HepG2 (cell line): ENCODE measurements around the gene WDR18. TPM values are rescaled to one million over a fixed set of nuclear protein-coding genes. Genes with fewer than 3 reads are reported as not detected.

Source experiments
- CCDC6 ChIP-seq: sonication (generic); formaldehyde crosslinking; IDR thresholded peaks from 2 replicates; pipeline ENCODE4 v1.8.1; 2022; ENCODE audit warnings: mild to moderate bottlenecking, missing genetic modification reagents, moderate library complexity
- CHD2 ChIP-seq: IDR thresholded peaks from 2 replicates; pipeline ENCODE4 v1.6.1; 2011; ENCODE audit warnings: low read depth, low read length, improper control_type of control experiment
- ERF ChIP-seq: IDR thresholded peaks from 2 replicates; pipeline ENCODE4 v1.6.1; 2018; ENCODE audit warnings: missing biosample characterization, missing genetic modification reagents
- HNRNPL ChIP-seq: fragments of 200-400 bp; formaldehyde crosslinking; IDR thresholded peaks from 2 replicates; pipeline ENCODE4 v1.6.1; 2017; ENCODE audit warnings: mild to moderate bottlenecking, low read depth, low read length
- HNRNPUL1 ChIP-seq: fragments of 200-400 bp; formaldehyde crosslinking; IDR thresholded peaks from 2 replicates; pipeline ENCODE4 v1.6.1; 2017; ENCODE audit warnings: low read depth, mild to moderate bottlenecking, low read length, moderate library complexity
- JDP2 ChIP-seq: sonication (generic); formaldehyde crosslinking; IDR thresholded peaks from 2 replicates; pipeline ENCODE4 v1.8.1; 2022; ENCODE audit warnings: missing genetic modification reagents, borderline replicate concordance
- KAT2B ChIP-seq: fragments of 150-350 bp; IDR thresholded peaks from 2 replicates; pipeline ENCODE4 v1.6.1; 2014; ENCODE audit warnings: low read depth, low read length, borderline replicate concordance
- NR2F6 ChIP-seq, 2 experiments: IDR thresholded peaks; 2 replicates each; pipeline ENCODE4 v1.6.1; 2016; ENCODE audit warnings: antibody characterized with exemption in 1 of 2, mild to moderate bottlenecking in 1 of 2
- PPARG ChIP-seq: conservative IDR thresholded peaks from 2 replicates; pipeline ENCODE4 v1.6.1; 2016; ENCODE audit warnings: missing biosample characterization, missing genetic modification reagents
- SNRNP70 ChIP-seq: fragments of 200-400 bp; formaldehyde crosslinking; IDR thresholded peaks from 2 replicates; pipeline ENCODE4 v1.6.1; 2017; ENCODE audit warnings: mild to moderate bottlenecking, low read depth, low read length, moderate library complexity
- SRF ChIP-seq: IDR thresholded peaks from 2 replicates; pipeline ENCODE4 v1.6.1; 2011; ENCODE audit warnings: mild to moderate bottlenecking, low read depth, low read length, moderate library complexity
- TBP ChIP-seq: sonication (generic); formaldehyde crosslinking; IDR thresholded peaks from 2 replicates; pipeline ENCODE4 v1.5.0; 2020; ENCODE audit warnings: missing genetic modification reagents
- YEATS4 ChIP-seq: sonication (generic); formaldehyde crosslinking; IDR thresholded peaks from 2 replicates; pipeline ENCODE4 v1.4.0; 2020; ENCODE audit warnings: missing genetic modification reagents, borderline replicate concordance
- ZBTB42 ChIP-seq: sonication (generic); formaldehyde crosslinking; IDR thresholded peaks from 2 replicates; pipeline ENCODE4 v1.5.0; 2020; ENCODE audit warnings: mild to moderate bottlenecking, missing genetic modification reagents
- ZNF292 ChIP-seq: sonication (generic); formaldehyde crosslinking; IDR thresholded peaks from 2 replicates; pipeline ENCODE4 v1.8.1; 2022; ENCODE audit warnings: mild to moderate bottlenecking, low read depth, missing genetic modification reagents, borderline replicate concordance
- ZNF629 ChIP-seq: sonication (generic); formaldehyde crosslinking; conservative IDR thresholded peaks from 2 replicates; pipeline ENCODE4 v1.5.0; 2020; ENCODE audit warnings: missing genetic modification reagents
- ZNF678 ChIP-seq: sonication (generic); formaldehyde crosslinking; IDR thresholded peaks from 2 replicates; pipeline ENCODE4 v1.4.0; 2020; ENCODE audit warnings: mild to moderate bottlenecking, missing genetic modification reagents
- polyA plus RNA-seq, 8 experiments: library from polyadenylated mRNA; depleted of rRNA in 3 of 8; stranded (reverse) in 7 of 8; unstranded in 1 of 8; fragments of >200 nt; fragmentation: Illumina TruSeq in 4 of 8; extraction: Trizol in 4 of 8; gene quantifications; 2 replicates each; pipeline versions ENCODE4 v1.2.1 to v1.2.3, GENCODE V29; 2011 to 2016; ENCODE audit warnings: low read depth in 4 of 8, missing spikeins in 1 of 8, mixed read lengths in 1 of 8; ENCODE audit not compliant: insufficient read depth in 1 of 8
- total RNA-seq, 5 experiments: library from RNA; depleted of rRNA; stranded (reverse); fragments of >200 nt; fragmentation: Illumina TruSeq; extraction: Trizol; gene quantifications; 2 replicates each; pipeline ENCODE4 v1.2.3, GENCODE V29; 2016; ENCODE audit warnings: low read depth in 1 of 5
- TF ChIP-seq, protein P1 (sequence below): conservative IDR thresholded peaks from 2 replicates; pipeline ENCODE4 v1.6.1; 2018; ENCODE audit warnings: missing genetic modification reagents
- TF ChIP-seq, protein P2 (sequence below): sonication (generic); formaldehyde crosslinking; IDR thresholded peaks from 2 replicates; pipeline ENCODE4 v1.8.0; 2023; ENCODE audit warnings: mild to moderate bottlenecking, missing genetic modification reagents
- TF ChIP-seq, protein P3 (sequence below): sonication (generic); formaldehyde crosslinking; IDR thresholded peaks from 2 replicates; pipeline ENCODE4 v1.4.0; 2020; ENCODE audit warnings: mild to moderate bottlenecking, missing genetic modification reagents
- TF ChIP-seq, protein P4 (sequence below): sonication (generic); formaldehyde crosslinking; IDR thresholded peaks from 2 replicates; pipeline ENCODE4 v1.5.1; 2020; ENCODE audit warnings: mild to moderate bottlenecking, missing genetic modification reagents
- TF ChIP-seq, protein P5 (sequence below): IDR thresholded peaks from 2 replicates; pipeline ENCODE4 v1.6.1; 2016; ENCODE audit warnings: mild to moderate bottlenecking, missing biosample characterization, missing genetic modification reagents

Gene WDR18
- total and polyA plus RNA-seq, 2 of the 13 experiments (the other 11 are each of a cell fraction or from before 2014, with no cell fraction given), result 36.4 to 47.6 TPM

DNA sequence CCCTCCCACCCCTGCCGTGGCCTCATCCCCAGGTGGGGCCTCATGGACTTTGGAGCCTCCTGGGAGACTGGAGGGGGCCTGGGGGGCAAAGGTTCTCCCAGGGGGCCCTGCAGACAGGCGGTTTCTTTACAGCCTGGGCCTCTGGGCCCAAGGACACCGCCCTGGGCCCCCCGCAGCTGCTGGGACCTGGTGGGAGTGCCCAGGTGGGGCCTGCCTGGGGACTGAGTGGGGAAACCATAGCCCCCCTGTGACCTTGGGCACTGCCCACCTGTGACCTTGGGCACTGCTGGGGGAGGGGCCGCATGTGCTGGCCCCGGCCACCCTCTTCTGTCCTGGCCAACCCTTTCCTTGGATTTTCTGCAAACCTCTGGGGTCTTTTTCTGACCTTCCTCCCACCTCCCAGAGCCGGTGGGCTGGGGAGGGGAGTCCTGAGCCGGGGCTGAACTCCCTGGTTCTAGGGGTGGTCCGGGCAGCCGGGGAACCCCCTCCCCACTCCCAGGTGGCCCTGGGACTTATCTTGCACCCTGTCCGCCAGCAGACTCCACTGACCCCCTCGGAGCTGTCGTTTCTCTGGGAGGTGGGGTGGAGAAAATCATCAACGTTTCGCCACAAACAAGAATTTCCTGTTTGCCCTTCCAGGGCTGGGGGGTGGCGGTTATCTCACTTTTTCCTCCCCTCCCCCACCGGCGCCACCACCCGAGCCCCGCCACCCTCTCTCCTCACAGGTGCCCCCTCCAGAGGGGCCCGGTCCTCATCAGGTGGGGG lies 31.3 kb upstream of the WDR18 start (continued):
- TF ChIP-seq, protein P1, sequence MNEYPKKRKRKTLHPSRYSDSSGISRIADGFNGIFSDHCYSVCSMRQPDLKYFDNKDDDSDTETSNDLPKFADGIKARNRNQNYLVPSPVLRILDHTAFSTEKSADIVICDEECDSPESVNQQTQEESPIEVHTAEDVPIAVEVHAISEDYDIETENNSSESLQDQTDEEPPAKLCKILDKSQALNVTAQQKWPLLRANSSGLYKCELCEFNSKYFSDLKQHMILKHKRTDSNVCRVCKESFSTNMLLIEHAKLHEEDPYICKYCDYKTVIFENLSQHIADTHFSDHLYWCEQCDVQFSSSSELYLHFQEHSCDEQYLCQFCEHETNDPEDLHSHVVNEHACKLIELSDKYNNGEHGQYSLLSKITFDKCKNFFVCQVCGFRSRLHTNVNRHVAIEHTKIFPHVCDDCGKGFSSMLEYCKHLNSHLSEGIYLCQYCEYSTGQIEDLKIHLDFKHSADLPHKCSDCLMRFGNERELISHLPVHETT (CRISPR knock-in tag), result peak; percentile 41; the same call in 1 of the 2 replicates
- TF ChIP-seq, protein P2, sequence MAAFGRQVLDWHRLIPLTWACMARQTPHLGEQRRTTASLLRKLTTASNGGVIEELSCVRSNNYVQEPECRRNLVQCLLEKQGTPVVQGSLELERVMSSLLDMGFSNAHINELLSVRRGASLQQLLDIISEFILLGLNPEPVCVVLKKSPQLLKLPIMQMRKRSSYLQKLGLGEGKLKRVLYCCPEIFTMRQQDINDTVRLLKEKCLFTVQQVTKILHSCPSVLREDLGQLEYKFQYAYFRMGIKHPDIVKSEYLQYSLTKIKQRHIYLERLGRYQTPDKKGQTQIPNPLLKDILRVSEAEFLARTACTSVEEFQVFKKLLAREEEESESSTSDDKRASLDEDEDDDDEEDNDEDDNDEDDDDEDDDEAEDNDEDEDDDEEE (CRISPR knock-in tag), result 0 out of 2 replicates have a peak, but pooled peaks have one; percentile 82
- TF ChIP-seq, protein P3, sequence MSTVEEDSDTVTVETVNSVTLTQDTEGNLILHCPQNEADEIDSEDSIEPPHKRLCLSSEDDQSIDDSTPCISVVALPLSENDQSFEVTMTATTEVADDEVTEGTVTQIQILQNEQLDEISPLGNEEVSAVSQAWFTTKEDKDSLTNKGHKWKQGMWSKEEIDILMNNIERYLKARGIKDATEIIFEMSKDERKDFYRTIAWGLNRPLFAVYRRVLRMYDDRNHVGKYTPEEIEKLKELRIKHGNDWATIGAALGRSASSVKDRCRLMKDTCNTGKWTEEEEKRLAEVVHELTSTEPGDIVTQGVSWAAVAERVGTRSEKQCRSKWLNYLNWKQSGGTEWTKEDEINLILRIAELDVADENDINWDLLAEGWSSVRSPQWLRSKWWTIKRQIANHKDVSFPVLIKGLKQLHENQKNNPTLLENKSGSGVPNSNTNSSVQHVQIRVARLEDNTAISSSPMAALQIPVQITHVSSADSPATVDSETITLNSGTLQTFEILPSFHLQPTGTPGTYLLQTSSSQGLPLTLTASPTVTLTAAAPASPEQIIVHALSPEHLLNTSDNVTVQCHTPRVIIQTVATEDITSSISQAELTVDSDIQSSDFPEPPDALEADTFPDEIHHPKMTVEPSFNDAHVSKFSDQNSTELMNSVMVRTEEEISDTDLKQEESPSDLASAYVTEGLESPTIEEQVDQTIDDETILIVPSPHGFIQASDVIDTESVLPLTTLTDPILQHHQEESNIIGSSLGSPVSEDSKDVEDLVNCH (CRISPR knock-in tag), result no peak
- TF ChIP-seq, protein P4, sequence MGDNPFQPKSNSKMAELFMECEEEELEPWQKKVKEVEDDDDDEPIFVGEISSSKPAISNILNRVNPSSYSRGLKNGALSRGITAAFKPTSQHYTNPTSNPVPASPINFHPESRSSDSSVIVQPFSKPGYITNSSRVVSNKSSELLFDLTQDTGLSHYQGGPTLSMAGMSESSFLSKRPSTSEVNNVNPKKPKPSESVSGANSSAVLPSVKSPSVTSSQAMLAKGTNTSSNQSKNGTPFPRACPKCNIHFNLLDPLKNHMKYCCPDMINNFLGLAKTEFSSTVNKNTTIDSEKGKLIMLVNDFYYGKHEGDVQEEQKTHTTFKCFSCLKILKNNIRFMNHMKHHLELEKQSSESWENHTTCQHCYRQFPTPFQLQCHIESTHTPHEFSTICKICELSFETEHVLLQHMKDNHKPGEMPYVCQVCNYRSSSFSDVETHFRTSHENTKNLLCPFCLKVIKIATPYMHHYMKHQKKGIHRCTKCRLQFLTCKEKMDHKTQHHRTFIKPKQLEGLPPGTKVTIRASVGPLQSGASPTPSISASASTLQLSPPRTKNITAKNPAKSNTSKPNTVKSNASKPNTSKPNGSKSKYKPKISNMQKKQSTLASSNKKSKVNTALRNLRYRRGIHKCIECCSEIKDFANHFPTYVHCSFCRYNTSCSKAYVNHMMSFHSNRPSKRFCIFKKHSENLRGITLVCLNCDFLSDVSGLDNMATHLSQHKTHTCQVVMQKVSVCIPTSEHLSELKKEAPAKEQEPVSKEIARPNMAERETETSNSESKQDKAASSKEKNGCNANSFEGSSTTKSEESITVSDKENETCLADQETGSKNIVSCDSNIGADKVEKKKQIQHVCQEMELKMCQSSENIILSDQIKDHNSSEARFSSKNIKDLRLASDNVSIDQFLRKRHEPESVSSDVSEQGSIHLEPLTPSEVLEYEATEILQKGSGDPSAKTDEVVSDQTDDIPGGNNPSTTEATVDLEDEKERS (CRISPR knock-in tag), result peak; percentile 81; the same call in 1 of the 2 replicates
- no peak for TF ChIP-seq JDP2 (CRISPR knock-in tag)
- no peak for TF ChIP-seq KAT2B
- TF ChIP-seq CHD2, result peak; percentile 52; the same call in 1 of the 2 replicates
- TF ChIP-seq, protein P5, sequence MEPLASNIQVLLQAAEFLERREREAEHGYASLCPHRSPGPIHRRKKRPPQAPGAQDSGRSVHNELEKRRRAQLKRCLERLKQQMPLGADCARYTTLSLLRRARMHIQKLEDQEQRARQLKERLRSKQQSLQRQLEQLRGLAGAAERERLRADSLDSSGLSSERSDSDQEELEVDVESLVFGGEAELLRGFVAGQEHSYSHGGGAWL (CRISPR knock-in tag), result peak; percentile 59
- 0 out of 2 replicates have a peak, but pooled peaks have one; percentile 58 for TF ChIP-seq ZBTB42
- no peak for TF ChIP-seq HNRNPUL1
- peak; percentile 100 for TF ChIP-seq HNRNPL
- TF ChIP-seq CCDC6 (CRISPR knock-in tag), result no peak
- no peak for TF ChIP-seq TBP (CRISPR knock-in tag)
- peak; percentile 66; the same call in 1 of the 2 replicates for TF ChIP-seq ZNF292 (CRISPR knock-in tag)
- TF ChIP-seq ZNF678 (CRISPR knock-in tag), result no peak; the same call in 1 of the 2 replicates
- TF ChIP-seq NR2F6 (IDR thresholded peaks at IDR 0.05), result peak; percentile 92
- TF ChIP-seq NR2F6 (CRISPR knock-in tag; IDR thresholded peaks at IDR 0.05), result peak; percentile 95
- peak; percentile 42; the same call in 1 of the 2 replicates for TF ChIP-seq SRF
- peak; percentile 90 for TF ChIP-seq ERF (CRISPR knock-in tag)
- TF ChIP-seq ZNF629 (CRISPR knock-in tag), result peak; percentile 41
- peak; percentile 75 for TF ChIP-seq PPARG (CRISPR knock-in tag)
- peak; percentile 90 for TF ChIP-seq YEATS4 (CRISPR knock-in tag)
- TF ChIP-seq SNRNP70, result no peak
